Stimulated activated effector memory CD8-positive, alpha-beta T cell treated with anti-CD3 and anti-CD28 coated beads, Interleukin-12 subunit alpha, Interleukin-12 subunit beta, amount 100 ng/mL, for 72 hours (primary cell): Measurements from ENCODE around the gene GDE1.
A peak's percentile ranks its signal among the peaks of the same experiment; 100 is the strongest.
"Not testable (repeated sequence)": the region's sequence is repeated elsewhere in the genome, so short reads cannot be mapped to it uniquely, and the experiment has no call there.

Experiments used
- ATAC-seq: fragments of 150-1000 bp; cut with Tn5 transposase; 2 replicates; pipeline ENCODE4 v1.10.0; 2021
- DNase-seq, 2 donors: peaks; one replicate each; pipeline ENCODE4 v3.0.0; 2021 to 2022; ENCODE audit warnings: low spot score in 2 of 2
- H3K27ac Mint-ChIP-seq: one replicate; pipeline ENCODE4 v1.8.0; 2022; ENCODE audit warnings: mild to moderate bottlenecking, mixed read lengths
- H3K36me3 Mint-ChIP-seq: one replicate; pipeline ENCODE4 v1.8.0; 2022; ENCODE audit warnings: mild to moderate bottlenecking, mixed read lengths
- H3K4me1 Mint-ChIP-seq: one replicate; pipeline ENCODE4 v1.8.0; 2022; ENCODE audit warnings: mixed read lengths
- H3K4me3 Mint-ChIP-seq: one replicate; pipeline ENCODE4 v1.8.0; 2022; ENCODE audit warnings: mild to moderate bottlenecking, mixed read lengths
- H3K9me3 Mint-ChIP-seq: one replicate; pipeline ENCODE4 v1.8.0; 2022; ENCODE audit warnings: mixed read lengths

Gene GDE1, protein sequence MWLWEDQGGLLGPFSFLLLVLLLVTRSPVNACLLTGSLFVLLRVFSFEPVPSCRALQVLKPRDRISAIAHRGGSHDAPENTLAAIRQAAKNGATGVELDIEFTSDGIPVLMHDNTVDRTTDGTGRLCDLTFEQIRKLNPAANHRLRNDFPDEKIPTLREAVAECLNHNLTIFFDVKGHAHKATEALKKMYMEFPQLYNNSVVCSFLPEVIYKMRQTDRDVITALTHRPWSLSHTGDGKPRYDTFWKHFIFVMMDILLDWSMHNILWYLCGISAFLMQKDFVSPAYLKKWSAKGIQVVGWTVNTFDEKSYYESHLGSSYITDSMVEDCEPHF

DNA sequence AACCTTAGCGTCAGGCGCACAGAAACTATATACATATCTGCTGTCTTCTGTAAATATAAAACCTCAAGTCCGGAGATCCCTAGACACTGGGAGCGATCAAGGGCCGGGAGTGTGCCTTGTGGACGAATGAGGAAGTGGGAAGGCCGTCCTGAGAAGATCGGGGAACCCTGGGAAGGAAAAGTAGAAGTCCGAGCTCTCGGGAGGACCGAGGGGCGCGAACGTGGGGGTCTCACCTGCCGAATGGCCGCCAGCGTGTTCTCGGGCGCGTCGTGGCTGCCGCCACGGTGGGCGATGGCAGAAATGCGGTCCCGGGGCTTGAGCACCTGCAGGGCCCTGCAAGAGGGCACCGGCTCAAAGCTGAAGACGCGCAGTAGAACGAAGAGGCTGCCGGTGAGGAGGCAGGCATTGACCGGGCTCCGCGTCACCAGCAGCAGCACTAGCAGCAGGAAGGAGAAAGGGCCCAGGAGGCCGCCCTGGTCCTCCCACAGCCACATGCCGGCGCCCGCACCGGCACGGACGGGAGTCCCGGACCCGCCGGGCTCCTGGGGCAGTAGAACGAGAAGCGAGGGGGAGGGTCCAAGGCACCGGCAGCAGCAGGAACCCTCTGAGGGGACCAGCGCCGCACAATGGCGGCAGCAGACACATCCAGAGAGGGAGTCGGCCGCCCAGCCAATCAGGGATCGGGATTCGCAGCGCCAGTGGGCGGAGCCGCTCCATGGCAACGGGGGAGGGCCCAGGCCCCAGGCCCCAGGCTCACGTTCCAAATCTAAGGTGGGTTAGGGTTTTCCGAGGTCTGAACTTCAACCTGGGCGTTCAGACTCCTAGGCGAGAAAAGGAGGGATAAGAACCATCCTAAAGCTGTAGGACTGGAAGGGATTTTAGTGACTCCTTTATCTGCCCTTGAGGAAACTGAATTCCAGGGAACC lies at the start of gene GDE1:
Gene GDE1, minus strand, starts transcription at position 628 of the 926 bp plus-strand sequence. Its CDS starts 134 bp downstream, at position 494.
- DNase-seq (peak; percentile 84 to 95), ATAC-seq (peak; percentile 83)
- Mint-ChIP-seq H3K36me3 (peaks cover 46% of the 10 kb centered on the region), H3K4me3 (peak within 1 kb of the TSS; percentile 92), H3K4me1 (peaks cover 61% of the 10 kb centered on the region), H3K9me3 (no peaks in the 10 kb centered on the region), H3K27ac (peak within 1 kb of the TSS; percentile 87)

DNA sequence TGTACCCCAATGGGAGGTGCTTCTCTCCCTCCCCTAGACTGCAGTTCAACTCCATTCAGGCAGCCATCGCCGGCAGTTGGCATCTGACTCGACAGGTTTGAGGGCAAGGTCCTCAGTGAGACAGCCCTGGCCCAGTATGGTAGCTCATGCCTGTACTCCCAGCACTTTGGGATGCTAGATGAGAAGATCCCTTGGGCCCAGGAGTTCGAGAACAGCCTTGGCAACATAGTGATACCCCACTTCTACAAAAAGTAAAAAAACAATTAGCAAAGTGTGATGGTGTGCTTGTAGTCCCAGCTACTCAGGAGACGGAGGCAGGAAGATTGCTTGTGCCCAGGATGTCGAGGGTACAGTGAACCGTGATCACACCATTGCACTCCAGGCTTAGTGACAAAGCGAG lies 45.7 kb upstream of the GDE1 start:
- H3K4me1 Mint-ChIP-seq: no peaks in the 10 kb centered on the region
- peaks cover 2% of the 10 kb centered on the region for H3K9me3 Mint-ChIP-seq
- DNase-seq: no peak
- no peak for ATAC-seq
- no peak overlapping the region for H3K27ac Mint-ChIP-seq
- H3K4me3 Mint-ChIP-seq: no peak overlapping the region
- H3K36me3 Mint-ChIP-seq: peaks cover 71% of the 10 kb centered on the region

DNA sequence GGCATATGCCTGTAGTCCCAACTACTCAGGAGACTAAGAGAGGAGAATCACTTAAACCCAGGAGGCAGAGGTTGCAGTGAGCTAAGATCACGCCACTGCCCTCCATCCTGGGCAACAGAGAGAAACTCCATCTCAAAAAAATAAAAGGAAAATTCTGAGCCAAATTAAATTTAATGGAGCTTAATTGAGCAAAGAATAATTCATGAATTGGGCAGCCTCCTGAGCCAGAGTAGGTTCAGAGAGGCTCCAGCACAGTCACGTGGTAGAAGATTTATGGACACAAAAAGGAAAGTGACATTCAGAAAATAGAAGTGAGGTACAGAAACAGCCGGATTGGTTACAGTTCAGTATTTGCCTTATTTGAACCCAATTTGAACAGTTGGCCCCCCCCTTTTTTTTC lies 44.5 kb upstream of the GDE1 start:
- H3K4me3 Mint-ChIP-seq: no peak overlapping the region
- H3K27ac Mint-ChIP-seq: no peak overlapping the region
- peaks cover 59% of the 10 kb centered on the region for H3K36me3 Mint-ChIP-seq
- H3K4me1 Mint-ChIP-seq: no peaks in the 10 kb centered on the region
- no peak for ATAC-seq
- DNase-seq: no peak
- peaks cover 2% of the 10 kb centered on the region for H3K9me3 Mint-ChIP-seq

DNA sequence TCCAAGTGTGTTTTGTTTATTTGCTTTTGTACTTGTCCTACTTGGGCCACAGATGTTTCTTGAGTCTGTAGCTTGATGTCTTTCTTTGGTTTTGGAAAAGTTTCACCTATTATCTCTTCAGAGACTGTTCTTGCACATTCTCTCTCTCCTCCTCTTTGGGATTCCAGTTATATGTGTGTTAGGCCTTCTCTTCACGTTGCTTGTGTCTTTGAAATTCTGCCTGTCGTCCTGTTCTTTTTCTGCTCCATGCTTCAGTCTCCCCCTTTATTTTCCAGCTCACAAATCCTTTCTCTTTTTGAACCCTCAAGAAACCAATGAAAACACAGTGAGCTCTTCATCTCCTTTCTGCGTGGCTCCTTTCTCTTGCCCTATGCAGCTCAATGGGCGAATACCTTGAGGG lies 41.5 kb upstream of the GDE1 start:
- DNase-seq (no peak), ATAC-seq (no peak)
- peaks cover 2% of the 10 kb centered on the region for H3K9me3 Mint-ChIP-seq
- H3K4me3 Mint-ChIP-seq: no peak overlapping the region
- H3K4me1 Mint-ChIP-seq: no peaks in the 10 kb centered on the region
- peaks cover 34% of the 10 kb centered on the region for H3K36me3 Mint-ChIP-seq
- H3K27ac Mint-ChIP-seq: peak overlapping the region; percentile 5

DNA sequence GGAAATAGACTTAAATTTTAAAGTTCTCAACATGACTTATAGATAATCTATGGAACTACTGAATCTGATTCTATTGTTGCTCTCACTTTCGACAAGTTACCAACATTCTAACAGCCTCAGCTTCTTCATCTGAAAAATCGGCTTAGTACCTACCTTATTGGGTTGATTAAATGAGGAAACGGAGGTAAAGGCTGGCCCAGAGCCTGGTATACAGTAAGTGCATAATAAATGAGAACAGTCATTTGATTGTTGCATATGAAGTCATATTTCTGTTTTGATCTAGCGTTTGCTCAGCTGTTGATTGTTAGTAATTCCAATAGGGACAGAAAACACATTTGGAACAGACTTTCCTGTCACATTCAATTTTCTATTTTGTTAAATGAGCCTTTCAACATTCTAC lies 38.2 kb upstream of the GDE1 start:
- Mint-ChIP-seq H3K9me3 (peaks cover 2% of the 10 kb centered on the region), H3K4me1 (peaks cover 13% of the 10 kb centered on the region), H3K4me3 (no peak overlapping the region), H3K27ac (no peak overlapping the region), H3K36me3 (peaks cover 14% of the 10 kb centered on the region)
- DNase-seq (no peak), ATAC-seq (no peak)

DNA sequence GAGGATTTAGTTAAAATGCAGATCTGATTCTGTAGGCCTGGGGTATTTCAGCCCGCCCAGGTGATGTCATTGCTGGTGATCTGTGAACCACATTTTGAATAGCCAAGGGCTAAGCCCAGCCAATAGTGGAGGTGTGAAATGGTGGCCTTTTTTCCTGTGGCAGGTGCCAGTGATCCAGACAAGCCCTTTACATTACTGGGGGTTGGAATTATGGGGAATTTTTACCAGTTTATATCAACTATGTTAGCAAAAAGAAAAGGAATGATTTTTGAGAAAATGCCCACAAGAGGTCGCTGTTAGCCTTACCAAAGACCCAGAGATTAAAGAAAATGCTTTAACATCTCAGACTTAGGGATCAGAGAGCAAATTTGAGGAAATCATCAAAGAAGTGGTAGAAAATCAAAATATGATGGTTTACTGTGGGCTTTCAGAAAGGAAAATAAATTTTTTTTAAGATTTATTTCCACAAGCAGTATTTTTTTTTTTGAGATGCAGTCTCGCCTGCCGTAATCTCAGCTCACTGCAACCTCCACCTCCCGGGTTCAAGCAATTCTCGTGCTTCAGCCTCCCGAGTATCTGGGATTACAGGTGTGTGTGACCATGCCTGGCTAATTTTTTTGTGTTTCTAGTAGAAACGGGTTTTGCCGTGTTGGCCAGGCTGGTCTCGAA lies 37.5 kb upstream of the GDE1 start:
- ATAC-seq: no peak
- H3K36me3 Mint-ChIP-seq: peaks cover 11% of the 10 kb centered on the region
- H3K27ac Mint-ChIP-seq: no peak overlapping the region
- no peak overlapping the region for H3K4me3 Mint-ChIP-seq
- H3K4me1 Mint-ChIP-seq: peaks cover 18% of the 10 kb centered on the region
- DNase-seq: peak in 1 of 2 donors; percentile 61
- peaks cover 2% of the 10 kb centered on the region for H3K9me3 Mint-ChIP-seq

DNA sequence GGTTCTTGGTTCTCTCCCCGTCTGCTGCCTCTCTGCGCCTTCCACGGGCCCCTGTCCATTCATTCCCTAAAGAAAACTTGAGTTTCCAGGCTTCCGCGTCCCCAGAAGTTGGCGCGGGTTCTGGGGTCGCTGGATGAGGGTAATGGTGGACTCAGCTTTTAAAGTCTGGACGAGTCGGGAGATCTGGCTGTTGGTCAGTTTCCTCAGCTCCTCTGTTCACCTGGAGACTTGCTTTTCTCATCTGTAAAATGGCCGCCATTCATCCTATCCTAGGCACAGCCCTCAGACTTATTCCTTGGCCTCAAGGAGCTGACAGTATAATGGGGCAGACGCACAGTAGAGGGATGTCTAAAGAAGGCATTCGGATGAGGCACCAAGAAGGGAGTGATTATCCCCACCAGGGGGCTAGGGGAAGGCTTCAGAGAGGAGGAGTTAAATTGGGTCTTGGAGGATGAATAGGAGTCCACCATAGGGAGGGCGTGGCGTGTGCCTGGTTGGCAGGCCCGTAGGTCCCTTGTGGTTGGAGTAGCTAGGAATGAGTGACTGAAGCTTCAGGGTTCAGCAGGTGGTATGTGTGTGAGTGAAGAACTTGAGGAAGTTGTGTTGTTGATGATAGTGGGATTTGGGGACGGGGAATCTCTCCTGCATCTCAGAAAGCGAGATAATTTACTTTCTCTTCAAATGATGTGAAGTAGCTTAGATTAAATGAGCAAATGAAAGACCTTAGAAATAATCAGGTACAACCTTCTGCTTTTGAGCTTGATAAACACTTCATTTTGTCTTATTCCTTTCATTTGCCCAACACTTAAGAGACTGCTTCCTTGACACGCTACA lies 34.3 kb upstream of the GDE1 start:
- Mint-ChIP-seq H3K9me3 (no peaks in the 10 kb centered on the region), H3K27ac (peak overlapping the region; percentile 98), H3K36me3 (peaks cover 14% of the 10 kb centered on the region), H3K4me3 (peak overlapping the region; percentile 91), H3K4me1 (peaks cover 18% of the 10 kb centered on the region)
- peak; percentile 19 to 70 for DNase-seq
- ATAC-seq: peak; percentile 3

DNA sequence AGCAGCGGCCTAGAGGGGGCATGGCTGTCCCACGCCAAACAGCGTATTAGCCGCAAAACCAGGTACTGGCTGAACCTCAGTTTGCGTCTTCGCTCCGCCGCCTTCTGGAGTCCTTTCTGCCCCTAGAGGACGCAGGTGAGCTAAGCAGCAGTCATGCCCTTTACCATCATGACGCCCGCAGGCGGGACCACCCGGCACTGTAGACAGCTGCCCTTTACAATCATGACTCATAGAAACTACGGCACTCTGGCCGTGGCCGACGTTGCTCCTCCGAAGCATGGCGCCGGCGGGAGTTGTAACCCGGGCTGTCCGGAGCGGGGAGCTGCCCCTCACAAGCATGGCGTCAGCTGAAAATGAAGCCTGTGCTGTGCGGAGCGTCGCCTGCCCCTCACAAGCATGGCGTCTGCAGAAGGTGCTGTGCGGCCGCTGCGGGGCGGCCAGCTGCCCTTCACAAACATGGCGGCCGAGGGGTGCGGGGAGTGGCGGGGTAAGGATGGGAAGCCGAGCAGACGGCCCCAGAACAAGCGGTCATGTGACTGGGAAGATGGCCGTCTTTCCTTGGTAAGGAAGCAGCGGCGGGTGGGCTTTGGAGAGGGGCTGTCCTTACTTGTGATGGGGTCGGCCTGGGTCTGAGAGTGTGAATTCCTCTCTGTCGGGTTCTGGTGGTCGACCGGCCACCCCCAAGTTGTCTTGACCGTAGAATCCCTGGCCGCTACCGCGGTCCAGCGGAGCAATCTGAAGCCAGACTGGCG lies 33.5 kb upstream of the GDE1 start, which contains the start of gene VPS35L:
Gene VPS35L, plus strand, starts transcription at position 518 of the 752 bp plus-strand sequence. Its CDS starts 27 bp downstream, at position 545.
- peaks cover 19% of the 10 kb centered on the region for H3K36me3 Mint-ChIP-seq
- peak within 1 kb of the TSS; percentile 98 for H3K27ac Mint-ChIP-seq
- peak; percentile 97 for ATAC-seq
- peak; percentile 89 to 98 for DNase-seq
- H3K4me3 Mint-ChIP-seq: peak within 1 kb of the TSS; percentile 91
- peaks cover 18% of the 10 kb centered on the region for H3K4me1 Mint-ChIP-seq
- H3K9me3 Mint-ChIP-seq: no peaks in the 10 kb centered on the region

DNA sequence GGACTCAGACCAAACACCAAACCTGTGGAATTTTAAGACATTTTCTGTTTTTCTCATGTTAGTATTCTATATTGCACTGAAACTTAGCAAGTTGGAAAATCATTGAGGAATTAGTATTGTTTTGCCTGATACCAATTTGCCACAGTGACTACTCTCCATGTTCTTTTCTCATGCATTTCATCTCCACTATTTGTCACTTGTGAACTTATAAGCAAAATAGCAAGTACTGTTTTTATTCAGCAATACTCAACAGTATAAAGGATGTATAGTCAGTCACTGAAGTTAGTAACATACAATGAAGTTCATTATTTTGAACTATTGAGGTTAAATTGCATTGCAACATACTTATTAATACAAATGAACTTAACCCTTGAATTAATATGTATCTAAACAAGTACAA lies 27.8 kb upstream of the GDE1 start:
- Mint-ChIP-seq H3K9me3 (no peaks in the 10 kb centered on the region), H3K4me1 (peaks cover 1% of the 10 kb centered on the region), H3K27ac (no peak overlapping the region), H3K36me3 (peaks cover 48% of the 10 kb centered on the region), H3K4me3 (no peak overlapping the region)
- ATAC-seq: peak; percentile 67
- DNase-seq: no peak

DNA sequence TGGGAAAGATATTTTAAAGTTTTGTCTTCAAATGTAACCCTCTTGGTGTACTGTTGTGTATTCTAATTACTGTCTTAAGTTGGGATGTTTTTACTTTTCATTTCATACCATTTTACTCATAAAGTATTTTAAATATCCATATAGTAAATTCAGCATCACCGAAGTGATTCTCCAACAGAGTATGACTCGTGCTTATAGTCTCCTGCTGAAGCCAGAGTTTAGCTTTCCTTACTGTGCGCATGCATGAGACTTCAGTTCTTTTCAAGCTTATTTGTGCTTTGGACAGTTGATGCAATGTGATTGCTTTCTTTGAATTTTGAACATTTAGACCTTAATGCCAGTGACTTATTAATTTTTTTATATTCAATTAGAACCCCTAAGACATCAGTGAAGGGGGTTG lies 26.2 kb upstream of the GDE1 start:
- no peak for DNase-seq
- Mint-ChIP-seq H3K36me3 (peaks cover 63% of the 10 kb centered on the region), H3K4me3 (no peak overlapping the region), H3K9me3 (no peaks in the 10 kb centered on the region), H3K4me1 (no peaks in the 10 kb centered on the region), H3K27ac (no peak overlapping the region)
- no peak for ATAC-seq

DNA sequence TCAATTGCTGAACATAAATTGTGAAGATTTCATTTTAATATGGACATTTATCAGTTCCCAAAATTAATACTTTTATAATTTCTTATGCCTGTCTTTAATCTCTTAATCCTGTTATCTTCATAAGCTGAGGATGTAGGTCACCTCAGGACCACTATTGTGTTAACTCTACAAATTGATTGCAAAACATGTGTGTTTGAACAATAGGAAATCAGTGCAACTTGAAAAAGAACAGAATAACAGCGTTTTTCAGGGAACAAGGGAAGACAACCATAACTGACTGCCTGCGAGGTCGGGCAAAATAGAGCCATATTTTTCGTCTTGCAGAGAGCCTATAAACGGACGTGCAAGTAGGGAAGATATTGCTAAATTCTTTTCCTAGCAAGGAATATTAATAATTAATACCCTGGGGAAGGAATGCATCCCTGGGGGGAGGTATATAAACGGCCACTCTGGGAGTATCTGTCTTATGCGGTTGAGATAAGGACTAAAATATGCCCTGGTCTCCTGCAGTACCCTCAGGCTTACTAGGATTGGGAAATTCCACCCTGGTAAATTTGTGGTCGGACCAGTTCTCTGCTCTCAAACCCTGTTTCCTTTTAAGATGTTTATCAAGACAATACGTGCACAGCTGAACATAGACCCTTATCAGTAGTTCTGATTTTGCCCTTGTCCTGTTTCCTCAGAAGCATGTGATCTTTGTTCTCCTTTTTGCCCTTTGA lies 21.5 kb upstream of the GDE1 start:
- H3K36me3 Mint-ChIP-seq: peaks cover 91% of the 10 kb centered on the region
- not testable (repeated sequence) for H3K9me3 Mint-ChIP-seq, H3K4me1 Mint-ChIP-seq, H3K27ac Mint-ChIP-seq, ATAC-seq, H3K4me3 Mint-ChIP-seq, DNase-seq

DNA sequence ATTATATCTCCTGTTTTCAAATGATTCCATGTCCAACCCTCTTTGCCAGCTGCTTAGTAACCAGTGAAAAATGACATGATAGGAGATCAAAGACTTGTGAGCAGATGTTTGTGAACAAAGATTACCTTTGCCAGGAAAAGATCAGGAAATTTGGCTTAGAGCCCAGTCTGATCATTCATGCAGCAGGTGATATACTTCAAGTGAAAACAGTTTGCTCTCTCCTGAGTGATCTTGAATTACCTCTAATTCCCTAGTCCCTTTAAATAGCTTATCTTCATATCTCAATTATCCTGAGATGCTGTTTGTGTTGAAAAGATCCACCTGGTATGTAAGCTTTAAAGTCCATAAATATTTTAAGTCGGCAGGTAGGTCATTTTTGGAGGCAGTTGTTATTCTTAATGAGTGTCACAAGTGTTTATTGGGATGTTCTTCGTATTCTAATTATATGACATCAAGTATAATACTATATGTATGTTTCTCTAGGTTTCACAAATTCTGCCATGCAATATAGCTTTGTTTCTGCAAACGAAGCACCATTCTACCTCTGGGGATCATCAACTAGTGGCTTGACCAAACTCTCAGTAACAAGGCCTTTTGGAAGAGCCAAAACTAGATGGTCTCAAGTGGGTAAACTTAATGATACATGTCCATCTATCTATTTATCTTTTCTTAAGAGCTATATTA lies 20.4 kb upstream of the GDE1 start:
- H3K27ac Mint-ChIP-seq: no peak overlapping the region
- DNase-seq: no peak
- H3K4me3 Mint-ChIP-seq: no peak overlapping the region
- H3K36me3 Mint-ChIP-seq: peaks cover 83% of the 10 kb centered on the region
- ATAC-seq: no peak
- no peaks in the 10 kb centered on the region for H3K9me3 Mint-ChIP-seq
- no peaks in the 10 kb centered on the region for H3K4me1 Mint-ChIP-seq
